NCI-H524 (cell line): ENCODE results near the gene TBCE.
A peak's percentile ranks its signal among the peaks of the same experiment; 100 is the strongest.
"Not testable (repeated sequence)": the region's sequence is repeated elsewhere in the genome, so short reads cannot be mapped to it uniquely, and the experiment has no call there.

ENCODE experiments used
- DNase-seq, 2 experiments: peaks; one replicate each; lab custom pipeline; 2025; lab: John Stamatoyannopoulos, UW

The TBCE gene

GRCh38 chr1:235357485-235358373 is 9.5 kb upstream of the TBCE start:
- DNase-seq: peak in 1 of 2 experiments; percentile 58

DNA sequence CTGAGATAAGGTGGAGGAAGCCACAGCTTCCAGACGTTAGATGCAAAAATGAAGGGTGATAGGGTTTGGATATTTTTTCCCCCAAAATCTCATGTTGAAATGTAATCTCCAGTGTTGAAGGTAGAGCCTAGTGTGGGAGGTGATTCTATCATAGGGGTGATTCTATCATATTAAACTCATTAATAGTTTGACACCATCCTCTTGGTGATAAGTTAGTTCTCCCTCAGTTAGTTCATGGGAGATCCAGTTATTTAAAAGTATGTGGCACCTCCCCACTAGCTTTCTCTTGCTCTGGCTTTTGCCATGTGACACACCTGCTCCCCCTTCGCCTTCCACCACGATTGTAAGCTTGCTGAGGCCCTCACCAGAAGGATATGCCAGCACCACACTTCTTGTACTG is 8.3 kb upstream of the TBCE start:
- DNase-seq: no peak

GRCh38 chr1:235364189-235364588 is 3.0 kb upstream of the TBCE start:
- not testable (repeated sequence) for DNase-seq

- no peak for DNase-seq
Observed at GRCh38 chr1:235366286-235366685, 941 bp upstream of the TBCE start.

GRCh38 chr1:235368428-235368827 is 1.2 kb downstream of the TBCE start:
- no peak for DNase-seq

- no peak for DNase-seq
Observed at GRCh38 chr1:235369802-235370201, 2.6 kb downstream of the TBCE start.

DNA sequence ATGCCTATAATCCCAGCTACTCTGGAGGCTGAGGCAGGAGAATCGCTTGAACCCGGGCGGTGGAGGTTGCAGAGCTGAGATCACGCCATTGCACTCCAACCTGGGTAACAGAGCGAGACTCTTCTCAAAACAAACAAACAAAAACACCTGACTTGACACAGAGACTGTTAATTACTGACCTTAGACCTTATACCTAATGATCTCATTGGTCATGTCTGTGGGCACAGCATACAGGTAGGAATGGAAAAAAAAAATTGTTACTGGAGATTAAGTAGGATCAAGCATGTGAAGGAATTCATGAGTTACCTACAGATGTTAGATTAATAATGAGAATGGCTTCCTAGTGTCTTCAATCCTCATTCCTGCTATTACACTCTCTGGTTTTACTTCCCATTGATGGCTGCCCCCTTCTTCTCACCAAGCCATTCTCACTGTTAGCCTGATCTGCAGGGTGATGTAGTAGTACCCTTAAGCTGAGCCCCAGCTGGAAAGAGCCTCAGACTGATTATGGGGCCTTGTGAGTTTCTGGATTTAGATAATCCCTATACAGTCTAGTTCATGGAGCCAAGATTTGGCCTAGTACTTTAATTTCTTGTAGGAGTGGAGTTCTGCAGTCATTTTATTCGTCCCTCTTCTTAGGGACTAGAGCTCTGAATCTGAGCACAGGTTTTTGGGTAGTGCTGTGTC is 8.8 kb downstream of the TBCE start:
- DNase-seq: no peak

- not testable (repeated sequence) for DNase-seq
Observed at GRCh38 chr1:235378134-235378735, 11.0 kb downstream of the TBCE start.

DNA sequence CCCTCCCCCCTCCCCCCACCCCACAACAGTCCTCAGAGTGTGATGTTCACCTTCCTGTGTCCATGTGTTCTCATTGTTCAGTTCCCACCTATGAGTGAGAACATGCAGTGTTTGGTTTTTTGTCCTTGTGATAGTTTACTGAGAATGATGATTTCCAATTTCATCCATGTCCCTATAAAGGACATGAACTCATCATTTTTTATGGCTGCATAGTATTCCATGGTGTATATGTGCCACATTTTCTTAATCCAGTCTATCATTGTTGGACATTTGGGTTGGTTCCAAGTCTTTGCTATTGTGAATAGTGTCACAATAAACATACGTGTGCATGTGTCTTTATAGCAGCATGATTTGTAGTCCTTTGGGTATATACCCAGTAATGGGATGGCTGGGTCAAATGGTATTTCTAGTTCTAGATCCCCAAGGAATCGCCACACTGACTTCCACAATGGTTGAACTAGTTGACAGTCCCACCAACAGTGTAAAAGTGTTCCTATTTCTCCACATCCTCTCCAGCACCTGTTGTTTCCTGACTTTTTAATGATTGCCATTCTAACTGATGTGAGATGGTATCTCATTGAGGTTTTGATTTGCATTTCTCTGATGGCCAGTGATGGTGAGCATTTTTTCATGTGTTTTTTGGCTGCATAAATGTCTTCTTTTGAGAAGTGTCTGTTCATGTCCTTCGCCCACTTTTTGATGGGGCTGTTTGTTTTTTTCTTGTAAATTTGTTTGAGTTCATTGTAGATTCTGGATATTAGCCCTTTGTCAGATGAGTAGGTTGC is 14.9 kb downstream of the TBCE start:
- not testable (repeated sequence) for DNase-seq

- DNase-seq: not testable (repeated sequence)
Observed at GRCh38 chr1:235385633-235386032, 18.4 kb downstream of the TBCE start.

- DNase-seq: no peak
Observed at GRCh38 chr1:235391874-235392273, 24.6 kb downstream of the TBCE start.

- DNase-seq: no peak
Observed at GRCh38 chr1:235397733-235398132, 30.5 kb downstream of the TBCE start.

DNA sequence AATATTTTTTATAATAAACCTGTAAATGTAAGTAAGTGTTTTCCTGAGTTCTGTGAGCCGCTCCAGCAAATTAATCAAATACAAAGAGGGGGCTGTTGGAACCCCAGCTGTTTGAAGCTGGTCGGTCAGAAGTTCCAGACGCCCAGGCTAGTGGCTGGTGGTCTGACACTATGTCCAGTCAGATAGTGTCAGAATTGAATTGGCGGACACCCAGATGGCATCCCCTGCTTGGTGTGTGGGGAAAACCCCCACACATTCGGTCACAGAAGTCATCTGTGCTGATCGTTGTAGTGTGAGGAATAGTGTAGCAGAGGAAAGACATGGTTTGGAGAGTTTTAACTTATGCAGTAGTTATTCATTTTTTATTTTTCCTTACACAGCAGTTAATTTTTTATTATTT is 32.4 kb downstream of the TBCE start:
- DNase-seq: no peak

GRCh38 chr1:235401251-235401650 is 34.0 kb downstream of the TBCE start:
- no peak for DNase-seq

DNA sequence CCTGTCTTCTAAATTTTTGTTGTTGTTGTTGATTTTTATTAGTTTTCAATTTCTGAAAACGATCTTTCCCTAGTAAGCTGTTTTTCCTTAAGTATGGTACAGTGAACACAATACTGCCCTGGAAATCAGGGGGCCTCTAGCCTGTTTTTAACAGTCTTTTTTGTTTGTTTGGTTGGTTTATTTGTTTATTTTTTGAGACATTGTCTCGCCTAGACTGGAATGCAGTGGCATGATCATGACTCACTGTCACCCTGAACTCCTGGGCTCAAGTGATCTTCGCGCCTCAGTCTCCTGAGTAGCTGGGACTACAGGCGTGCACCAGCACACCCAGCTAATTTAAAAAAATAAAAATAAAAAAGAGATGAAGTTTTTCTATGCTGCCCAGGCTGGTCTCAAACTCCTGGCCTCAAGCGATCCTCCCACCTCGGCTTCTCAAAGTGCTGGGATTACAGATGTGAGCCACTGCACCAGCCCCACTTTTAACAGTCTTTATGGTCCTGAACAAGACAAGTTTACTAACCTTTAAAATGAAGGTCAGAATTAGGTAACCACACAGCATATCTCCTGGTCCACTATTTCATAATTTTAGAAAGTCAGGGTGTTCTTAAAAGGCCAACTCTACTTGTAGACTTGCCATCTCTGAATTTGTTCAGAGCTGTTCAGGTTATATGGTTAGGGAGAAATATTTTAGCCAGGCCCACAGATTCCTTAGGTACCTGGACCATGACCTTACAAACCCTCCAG is 35.4 kb downstream of the TBCE start:
- DNase-seq: no peak

GRCh38 chr1:235403593-235403992 is 36.4 kb downstream of the TBCE start:
- DNase-seq: no peak

DNA sequence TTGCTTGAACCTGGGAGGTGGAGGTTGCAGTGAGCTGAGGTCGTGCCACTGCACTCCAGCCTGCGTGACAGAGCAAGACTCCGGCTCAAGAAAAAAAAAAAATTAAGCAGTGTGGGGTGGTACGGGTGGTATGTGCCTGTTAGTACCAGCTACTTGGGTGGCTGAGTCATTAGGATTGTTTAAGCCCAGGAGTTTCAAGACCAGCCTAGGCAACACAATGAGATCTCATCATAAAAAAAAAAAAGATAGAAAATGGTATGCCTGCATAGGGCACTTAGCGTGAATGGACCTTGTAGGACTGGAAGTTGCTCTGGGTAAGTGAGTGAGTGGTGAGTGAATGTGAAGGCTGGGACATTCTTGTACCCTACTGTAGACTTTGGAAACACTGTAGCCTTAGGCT is 37.0 kb downstream of the TBCE start:
- no peak for DNase-seq

- peak in 1 of 2 experiments; percentile 62 for DNase-seq
Observed at GRCh38 chr1:235407419-235407818, 40.2 kb downstream of the TBCE start.

- DNase-seq: no peak
Observed at GRCh38 chr1:235408503-235408960, 41.3 kb downstream of the TBCE start.

- DNase-seq: peak in 1 of 2 experiments; percentile 10
Observed at GRCh38 chr1:235409042-235409820, 42.0 kb downstream of the TBCE start.
